IPS-18a (cell line): ENCODE results near the gene PIAS4.
"Not testable (repeated sequence)": the region's sequence is repeated elsewhere in the genome, so short reads cannot be mapped to it uniquely, and the experiment has no call there.

Source experiments
- H3K27ac ChIP-seq: one replicate; pipeline ENCODE4 v1.5.1; 2013; ENCODE audit warnings: low read length
- H3K27me3 ChIP-seq: one replicate; pipeline ENCODE4 v1.6.1; 2013; ENCODE audit warnings: mild to moderate bottlenecking, low read length; ENCODE audit not compliant: control insufficient read depth, insufficient read depth
- H3K36me3 ChIP-seq: one replicate; pipeline ENCODE4 v1.6.1; 2013; ENCODE audit warnings: low read depth, low read length; ENCODE audit not compliant: control insufficient read depth
- H3K4me1 ChIP-seq: one replicate; pipeline ENCODE4 v1.6.1; 2013; ENCODE audit warnings: low read depth, low read length; ENCODE audit not compliant: control insufficient read depth
- H3K4me3 ChIP-seq: one replicate; pipeline ENCODE4 v1.5.1; 2013; ENCODE audit warnings: low read length
- H3K9ac ChIP-seq: one replicate; pipeline ENCODE4 v1.6.1; 2013; ENCODE audit warnings: mild to moderate bottlenecking, low read length, moderate library complexity
- H3K9me3 ChIP-seq: one replicate; pipeline ENCODE4 v1.6.1; 2013; ENCODE audit warnings: low read depth, low read length; ENCODE audit not compliant: control insufficient read depth

The PIAS4 gene

GRCh38 chr19:4007021-4007835 is at the start of gene PIAS4:
TSS of gene PIAS4 (plus strand) at chr19:4007736. CDS start at chr19:4007761, 25 bp downstream.
- no peak within 1 kb of the TSS for H3K27ac ChIP-seq
- peak within 1 kb of the TSS; percentile 85 for H3K4me3 ChIP-seq
- H3K9me3 ChIP-seq = no peaks in the 10 kb centered on the region
- no peaks in the 10 kb centered on the region for H3K27me3 ChIP-seq
- peak within 1 kb of the TSS; percentile 83 for H3K9ac ChIP-seq
- no peaks in the 10 kb centered on the region for H3K36me3 ChIP-seq
- no peaks in the 10 kb centered on the region for H3K4me1 ChIP-seq

- H3K4me3 ChIP-seq = no peak overlapping the region
- H3K9me3 ChIP-seq = no peaks in the 10 kb centered on the region
- peaks cover 55% of the 10 kb centered on the region for H3K36me3 ChIP-seq
- no peak overlapping the region for H3K27ac ChIP-seq
- H3K4me1 ChIP-seq = no peaks in the 10 kb centered on the region
- no peak overlapping the region for H3K9ac ChIP-seq
- H3K27me3 ChIP-seq = no peaks in the 10 kb centered on the region
Observed at GRCh38 chr19:3958836-3959765, 48.4 kb upstream of the PIAS4 start.

- no peaks in the 10 kb centered on the region for H3K27me3 ChIP-seq
- peaks cover 59% of the 10 kb centered on the region for H3K36me3 ChIP-seq
- no peak overlapping the region for H3K27ac ChIP-seq
- no peaks in the 10 kb centered on the region for H3K9me3 ChIP-seq
- H3K9ac ChIP-seq = no peak overlapping the region
- no peaks in the 10 kb centered on the region for H3K4me1 ChIP-seq
- no peak overlapping the region for H3K4me3 ChIP-seq
Observed at GRCh38 chr19:3959766-3960131, 47.8 kb upstream of the PIAS4 start.

- H3K27ac ChIP-seq = no peak overlapping the region
- no peak overlapping the region for H3K9ac ChIP-seq
- H3K4me1 ChIP-seq = no peaks in the 10 kb centered on the region
- peaks cover 68% of the 10 kb centered on the region for H3K36me3 ChIP-seq
- no peaks in the 10 kb centered on the region for H3K9me3 ChIP-seq
- no peaks in the 10 kb centered on the region for H3K27me3 ChIP-seq
- no peak overlapping the region for H3K4me3 ChIP-seq
Observed at GRCh38 chr19:3961007-3961406, 46.5 kb upstream of the PIAS4 start.

- Histone ChIP-seq H3K4me1 (peaks cover 10% of the 10 kb centered on the region), H3K4me3 (no peak overlapping the region), H3K36me3 (peaks cover 69% of the 10 kb centered on the region), H3K27ac (no peak overlapping the region), H3K9me3 (no peaks in the 10 kb centered on the region), H3K9ac (no peak overlapping the region), H3K27me3 (no peaks in the 10 kb centered on the region)
Observed at GRCh38 chr19:3963458-3964255, 43.9 kb upstream of the PIAS4 start.

- H3K4me1 ChIP-seq = peaks cover 16% of the 10 kb centered on the region
- no peaks in the 10 kb centered on the region for H3K27me3 ChIP-seq
- H3K9ac ChIP-seq = no peak overlapping the region
- no peak overlapping the region for H3K27ac ChIP-seq
- H3K36me3 ChIP-seq = peaks cover 62% of the 10 kb centered on the region
- H3K4me3 ChIP-seq = no peak overlapping the region
- H3K9me3 ChIP-seq = no peaks in the 10 kb centered on the region
Observed at GRCh38 chr19:3964256-3965194, 43.0 kb upstream of the PIAS4 start.

GRCh38 chr19:3966051-3967017 is 41.2 kb upstream of the PIAS4 start:
- H3K4me3 ChIP-seq = no peak overlapping the region
- H3K27me3 ChIP-seq = no peaks in the 10 kb centered on the region
- H3K27ac ChIP-seq = no peak overlapping the region
- H3K9ac ChIP-seq = no peak overlapping the region
- H3K9me3 ChIP-seq = no peaks in the 10 kb centered on the region
- peaks cover 46% of the 10 kb centered on the region for H3K36me3 ChIP-seq
- peaks cover 22% of the 10 kb centered on the region for H3K4me1 ChIP-seq

- peak overlapping the region; percentile 38 for H3K4me3 ChIP-seq
- H3K9me3 ChIP-seq, H3K27me3 ChIP-seq: not testable (repeated sequence)
- peak overlapping the region; percentile 88 for H3K9ac ChIP-seq
- H3K4me1 ChIP-seq = peaks cover 22% of the 10 kb centered on the region
- H3K36me3 ChIP-seq = peaks cover 37% of the 10 kb centered on the region
- H3K27ac ChIP-seq = peak overlapping the region; percentile 86
Observed at GRCh38 chr19:3967983-3968382, 39.6 kb upstream of the PIAS4 start.

GRCh38 chr19:3968556-3969434 is 38.7 kb upstream of the PIAS4 start:
- Histone ChIP-seq H3K9me3 (no peaks in the 10 kb centered on the region), H3K9ac (peak overlapping the region; percentile 88), H3K27ac (peak overlapping the region; percentile 86), H3K4me3 (peak overlapping the region; percentile 89), H3K4me1 (peaks cover 22% of the 10 kb centered on the region), H3K27me3 (no peaks in the 10 kb centered on the region), H3K36me3 (peaks cover 31% of the 10 kb centered on the region)
